BLaER1 treated with 17β-estradiol and CSF1 and Interleukin-3, amounts not matched to agents 10 nM and 100 nM (cell line): ENCODE measurements around the gene ZNF607.
A peak's percentile ranks its signal among the peaks of the same experiment; 100 is the strongest.
"Not testable (repeated sequence)": the region's sequence is repeated elsewhere in the genome, so short reads cannot be mapped to it uniquely, and the experiment has no call there.

Experiments used
- H3K27ac ChIP-seq, 11 experiments: shearing (Covaris generic); formaldehyde crosslinking; 2 replicates each; pipeline ENCODE4 v1.8.1; 2022
- H3K27me3 ChIP-seq, 11 experiments: shearing (Covaris generic); formaldehyde crosslinking; 2 replicates each; pipeline ENCODE4 v1.8.1; 2022
- H3K36me3 ChIP-seq, 11 experiments: shearing (Covaris generic); formaldehyde crosslinking; 2 replicates each; pipeline ENCODE4 v1.8.1; 2022
- H3K4me1 ChIP-seq, 10 experiments: shearing (Covaris generic); formaldehyde crosslinking; 2 replicates each; pipeline ENCODE4 v1.8.1; 2022
- H3K4me2 ChIP-seq, 11 experiments: shearing (Covaris generic); formaldehyde crosslinking; 2 replicates each; pipeline ENCODE4 v1.8.1; 2022
- H3K4me3 ChIP-seq, 10 experiments: shearing (Covaris generic); formaldehyde crosslinking; 2 replicates each; pipeline ENCODE4 v1.8.1; 2022
- H3K9ac ChIP-seq, 11 experiments: shearing (Covaris generic); formaldehyde crosslinking; 2 replicates each; pipeline ENCODE4 v1.8.1; 2022
- H3K9me3 ChIP-seq, 11 experiments: shearing (Covaris generic); formaldehyde crosslinking; replicated peaks in 1 of 11; 2 replicates each; pipeline ENCODE4 v1.8.1; 2022
- H4K20me1 ChIP-seq, 11 experiments: shearing (Covaris generic); formaldehyde crosslinking; 2 replicates each; pipeline ENCODE4 v1.8.1; 2022
- Cebpa-rat ChIP-seq, 11 experiments: shearing (Covaris generic); IDR thresholded peaks; 2 replicates each; pipeline ENCODE4 v1.8.1; 2022

ZNF607 gene

GRCh38 chr19:37699057-37699456 lies 20.5 kb downstream of the ZNF607 start:
- Histone ChIP-seq H3K36me3 (peaks cover 70 to 84% (median 77%) of the 10 kb centered on the region in 11 experiments), H3K4me2 (no peak overlapping the region)

GRCh38 chr19:37698216-37698615 lies 21.3 kb downstream of the ZNF607 start:
- Histone ChIP-seq H3K4me1 (peaks cover 0 to 1% (median 0%) of the 10 kb centered on the region in 10 experiments; a peak in 3 of 20 replicates), H3K27me3 (no peaks in the 10 kb centered on the region), H3K4me2 (no peak overlapping the region), H3K9ac (no peak overlapping the region), H3K36me3 (peaks cover 62 to 75% (median 69%) of the 10 kb centered on the region in 11 experiments), H3K27ac (no peak overlapping the region), H3K4me3 (no peak overlapping the region), H4K20me1 (no peaks in the 10 kb centered on the region), H3K9me3 (peaks cover 58 to 70% (median 63%) of the 10 kb centered on the region in 11 experiments)
- TF ChIP-seq Cebpa-rat (IDR thresholded peaks at IDR 0.05): no peak

More at GRCh38 chr19:37699057-37699456, 20.5 kb downstream of the ZNF607 start:
- TF ChIP-seq Cebpa-rat (IDR thresholded peaks at IDR 0.05): no peak
- peaks cover 66 to 78% (median 69%) of the 10 kb centered on the region in 11 experiments for H3K9me3 ChIP-seq
- no peak overlapping the region for H3K27ac ChIP-seq
- H3K9ac ChIP-seq: no peak overlapping the region
- H3K4me3 ChIP-seq: no peak overlapping the region
- H3K27me3 ChIP-seq: no peaks in the 10 kb centered on the region
- no peaks in the 10 kb centered on the region for H4K20me1 ChIP-seq
- no peaks in the 10 kb centered on the region for H3K4me1 ChIP-seq

DNA sequence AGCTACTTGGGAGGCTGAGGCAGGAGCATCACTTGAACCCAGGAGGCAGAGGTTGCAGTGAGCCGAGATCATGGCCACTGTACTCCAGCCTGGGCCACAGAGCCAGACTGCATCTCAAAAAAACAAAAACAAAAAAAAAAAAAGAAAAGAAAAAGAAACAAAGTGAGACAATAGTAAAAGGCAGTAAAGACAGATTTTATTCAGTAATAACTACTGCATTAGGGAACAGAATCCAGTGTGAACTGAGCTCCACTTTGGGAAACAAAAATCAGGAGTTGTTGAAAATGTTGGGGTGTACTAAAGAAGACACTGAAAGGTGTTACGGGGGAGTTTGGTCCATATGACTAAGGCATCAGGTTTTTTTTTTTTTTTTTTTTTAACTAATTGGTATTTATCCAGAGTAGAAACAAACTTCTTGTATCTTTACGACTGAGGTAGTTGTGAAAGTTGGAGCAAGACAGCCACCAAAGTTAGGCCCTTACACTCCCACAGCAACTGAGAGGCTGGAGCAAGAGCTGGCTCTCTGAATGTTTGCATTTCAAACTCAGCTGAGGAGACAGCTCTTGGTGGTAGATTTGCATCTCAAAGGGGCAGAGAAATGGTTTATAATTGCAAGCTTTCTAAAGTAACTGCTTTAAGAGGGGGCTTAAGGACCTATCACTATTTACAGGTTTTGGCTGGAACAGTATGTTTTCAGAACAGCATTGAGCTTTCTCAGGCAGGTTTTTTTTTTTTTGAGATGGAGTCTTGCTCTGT lies 24.2 kb downstream of the ZNF607 start:
- no peak overlapping the region for H3K27ac ChIP-seq
- no peak overlapping the region for H3K4me2 ChIP-seq
- H3K36me3 ChIP-seq: peaks cover 40 to 48% (median 41%) of the 10 kb centered on the region in 11 experiments
- no peak overlapping the region for H3K9ac ChIP-seq
- H3K4me1 ChIP-seq: peaks cover 6 to 18% (median 15%) of the 10 kb centered on the region in 10 experiments; a peak in 17 of 20 replicates
- no peak overlapping the region for H3K4me3 ChIP-seq
- H4K20me1 ChIP-seq: no peaks in the 10 kb centered on the region
- no peaks in the 10 kb centered on the region for H3K27me3 ChIP-seq
- H3K9me3 ChIP-seq: peaks cover 29 to 48% (median 39%) of the 10 kb centered on the region in 11 experiments
- TF ChIP-seq Cebpa-rat (IDR thresholded peaks at IDR 0.05): no peak

- H4K20me1 ChIP-seq: no peaks in the 10 kb centered on the region
- H3K27me3 ChIP-seq: no peaks in the 10 kb centered on the region
- peak overlapping the region in 8 of 10 experiments; percentile 56 to 76 (median 67); a peak in 9 of 20 replicates for H3K4me3 ChIP-seq
- H3K36me3 ChIP-seq: peaks cover 18 to 33% (median 19%) of the 10 kb centered on the region in 11 experiments
- H3K27ac ChIP-seq: no peak overlapping the region
- peaks cover 6 to 18% (median 15%) of the 10 kb centered on the region in 10 experiments; a peak in 17 of 20 replicates for H3K4me1 ChIP-seq
- H3K9me3 ChIP-seq: peaks cover 21 to 46% (median 34%) of the 10 kb centered on the region in 11 experiments
- H3K4me2 ChIP-seq: peak overlapping the region; percentile 64 to 85 (median 80); a peak in 14 of 22 replicates
- TF ChIP-seq Cebpa-rat (IDR thresholded peaks at IDR 0.05): no peak
- H3K9ac ChIP-seq: no peak overlapping the region
Observed at GRCh38 chr19:37692956-37693620, 26.5 kb downstream of the ZNF607 start.

DNA sequence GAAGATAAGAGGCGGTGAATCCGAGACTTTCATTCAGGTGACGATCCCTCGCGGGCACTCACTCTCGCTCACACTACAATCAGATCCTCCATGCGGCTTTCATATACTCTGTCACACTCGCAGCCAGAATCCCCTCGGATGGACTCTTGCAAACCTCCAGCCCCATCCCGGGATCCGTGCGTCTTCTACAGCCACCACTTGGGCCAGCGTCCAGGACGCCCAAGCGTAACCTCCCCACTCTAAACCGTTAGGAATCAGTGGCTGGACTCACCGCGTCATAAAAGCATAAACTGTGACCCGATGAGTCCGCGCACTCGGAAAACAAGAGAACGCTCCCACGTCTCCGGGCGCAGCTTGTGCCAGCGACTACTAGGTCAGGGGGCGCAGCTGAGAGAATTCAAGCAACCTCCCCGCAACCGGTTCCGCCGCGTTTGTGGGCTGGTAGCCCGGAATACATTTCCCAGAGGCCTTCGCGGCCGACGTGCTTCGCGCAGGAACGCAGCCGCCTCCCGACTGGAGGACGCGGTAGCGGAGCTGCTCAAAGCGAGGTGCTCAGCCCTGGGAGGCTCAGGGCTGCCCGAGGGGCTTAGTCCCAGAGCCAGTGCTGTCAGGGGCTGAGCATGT lies 27.6 kb downstream of the ZNF607 start:
- peak overlapping the region; percentile 56 to 76 (median 67) for H3K4me3 ChIP-seq
- H3K4me2 ChIP-seq: peak overlapping the region; percentile 64 to 85 (median 80)
- peak overlapping the region; percentile 74 to 88 (median 83) for H3K9ac ChIP-seq
- no peak for TF ChIP-seq Cebpa-rat (IDR thresholded peaks at IDR 0.05)
- H3K27ac ChIP-seq: peak overlapping the region; percentile 33 to 85 (median 78)
- no peaks in the 10 kb centered on the region for H4K20me1 ChIP-seq
- H3K36me3 ChIP-seq: peaks cover 7 to 23% (median 8%) of the 10 kb centered on the region in 11 experiments
- H3K27me3 ChIP-seq: no peaks in the 10 kb centered on the region
- peaks cover 27 to 48% (median 35%) of the 10 kb centered on the region in 11 experiments for H3K9me3 ChIP-seq
- peaks cover 6 to 18% (median 15%) of the 10 kb centered on the region in 10 experiments; a peak in 17 of 20 replicates for H3K4me1 ChIP-seq

GRCh38 chr19:37683520-37683919 lies 36.0 kb downstream of the ZNF607 start:
- TF ChIP-seq Cebpa-rat (IDR thresholded peaks at IDR 0.05): no peak
- no peak overlapping the region for H3K4me3 ChIP-seq
- no peak overlapping the region for H3K27ac ChIP-seq
- H3K4me1 ChIP-seq: no peaks in the 10 kb centered on the region
- no peak overlapping the region for H3K4me2 ChIP-seq
- no peak overlapping the region for H3K9ac ChIP-seq
- no peaks in the 10 kb centered on the region for H3K27me3 ChIP-seq
- H4K20me1 ChIP-seq: no peaks in the 10 kb centered on the region
- peaks cover 13 to 40% (median 18%) of the 10 kb centered on the region in 11 experiments; a peak in 16 of 22 replicates for H3K36me3 ChIP-seq
- H3K9me3 ChIP-seq: peaks cover 82 to 100% (median 95%) of the 10 kb centered on the region in 11 experiments

DNA sequence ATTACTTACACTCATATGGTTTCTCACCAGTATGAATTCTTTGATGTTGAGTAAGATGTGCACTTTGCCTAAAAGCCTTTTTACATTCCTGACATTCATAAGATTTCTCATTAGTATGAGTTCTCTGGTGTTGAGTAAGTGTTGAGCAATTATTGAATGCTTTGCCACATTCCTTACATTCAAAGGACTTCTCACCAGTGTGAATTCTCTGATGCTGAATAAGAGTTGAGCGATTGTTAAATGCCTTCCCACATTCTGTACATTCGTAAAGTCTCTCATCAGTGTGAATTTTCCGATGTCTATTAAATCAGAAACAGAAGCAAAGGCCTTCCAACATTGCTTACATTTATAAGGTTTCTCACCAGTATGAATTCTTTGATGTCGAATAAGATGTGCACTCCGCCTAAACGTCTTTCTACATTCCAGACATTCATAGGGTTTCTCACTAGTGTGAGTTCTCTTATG lies 50.1 kb downstream of the ZNF607 start:
- Histone ChIP-seq H3K9me3 (peaks cover 97 to 100% (median 100%) of the 10 kb centered on the region in 11 experiments), H3K27me3 (no peaks in the 10 kb centered on the region), H3K4me3 (no peak overlapping the region; a peak in 3 of 20 replicates)

DNA sequence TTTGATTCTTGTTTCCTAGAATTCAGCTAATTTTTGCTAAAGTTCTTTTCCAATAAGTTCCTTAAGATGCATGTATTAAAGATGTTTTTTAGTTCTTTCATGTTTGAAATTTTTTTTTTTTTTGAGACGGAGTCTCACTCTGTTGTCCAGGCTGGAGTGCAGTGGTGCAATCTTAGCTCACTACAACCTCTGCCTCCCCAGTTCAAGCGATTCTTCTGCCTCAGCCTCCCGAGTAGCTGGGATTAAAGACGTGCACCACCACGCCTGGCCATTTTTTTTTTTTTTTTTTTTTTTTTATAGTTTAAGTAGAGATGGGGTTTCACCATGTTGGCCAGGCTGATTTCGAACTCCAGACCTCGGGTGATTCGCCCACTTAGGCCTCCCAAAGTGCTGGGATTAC lies 62.4 kb downstream of the ZNF607 start:
- not testable (repeated sequence) for H3K4me3 ChIP-seq, H3K27ac ChIP-seq, H3K27me3 ChIP-seq, H4K20me1 ChIP-seq, H3K9ac ChIP-seq
- H3K9me3 ChIP-seq: peaks cover 42 to 60% (median 47%) of the 10 kb centered on the region in 11 experiments
- H3K4me1 ChIP-seq: peaks cover 15 to 29% (median 24%) of the 10 kb centered on the region in 10 experiments
- peaks cover 3 to 34% (median 16%) of the 10 kb centered on the region in 11 experiments; a peak in 21 of 22 replicates for H3K36me3 ChIP-seq
- H3K4me2 ChIP-seq: peak overlapping the region in 6 of 11 experiments; percentile 84 to 98 (median 90); a peak in 11 of 22 replicates

More for the DNA sequence above, 50.1 kb downstream of the ZNF607 start:
- H3K4me2 ChIP-seq: no peak overlapping the region
- TF ChIP-seq Cebpa-rat (IDR thresholded peaks at IDR 0.05): no peak
- no peaks in the 10 kb centered on the region for H4K20me1 ChIP-seq
- no peak overlapping the region for H3K27ac ChIP-seq
- peaks cover 4 to 21% (median 8%) of the 10 kb centered on the region in 11 experiments; a peak in 13 of 22 replicates for H3K36me3 ChIP-seq
- H3K4me1 ChIP-seq: no peaks in the 10 kb centered on the region
- no peak overlapping the region for H3K9ac ChIP-seq
